ENCODE data around the gene VWA5B1.

VWA5B1 gene

DNA sequence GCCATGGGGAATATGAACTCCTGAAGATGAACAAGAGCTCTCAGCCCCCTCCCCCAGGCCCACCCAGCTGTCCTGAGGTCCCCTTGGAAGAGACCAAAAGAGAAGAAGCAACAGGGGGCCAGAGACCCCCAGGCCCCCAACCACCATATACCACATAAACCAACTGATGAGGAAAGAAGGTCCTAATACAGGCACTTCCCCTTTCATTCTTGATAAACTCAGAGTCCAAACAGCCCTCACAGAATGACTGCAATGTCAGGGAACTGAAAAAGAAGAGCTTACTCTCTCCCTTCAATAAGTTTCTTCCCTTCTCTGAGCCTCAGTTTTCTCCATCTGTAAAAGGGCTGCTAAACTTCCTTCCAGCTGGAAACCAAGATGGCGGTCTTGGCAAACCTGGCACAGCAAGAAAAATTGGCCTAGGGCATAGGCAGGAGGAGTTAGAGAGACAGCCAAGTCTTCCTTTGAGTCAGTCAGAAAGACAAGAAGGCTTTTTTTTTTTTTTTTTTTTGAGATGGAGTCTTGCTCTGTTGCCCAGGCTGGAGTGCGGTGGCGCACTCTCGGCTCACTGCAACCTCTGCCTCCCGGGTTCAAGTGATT, 90.5 kb downstream of the VWA5B1 start:
- DNase-seq (ENCODE audit: low read depth), result no peak
- TF ChIP-seq CTCF (IDR thresholded peaks at IDR 0.05; ENCODE audit: low read depth, low read length, missing control alignments), result no peak
- H3K4me3 ChIP-seq (ENCODE audit: low read depth, low read length), result no peak overlapping the region

DNA sequence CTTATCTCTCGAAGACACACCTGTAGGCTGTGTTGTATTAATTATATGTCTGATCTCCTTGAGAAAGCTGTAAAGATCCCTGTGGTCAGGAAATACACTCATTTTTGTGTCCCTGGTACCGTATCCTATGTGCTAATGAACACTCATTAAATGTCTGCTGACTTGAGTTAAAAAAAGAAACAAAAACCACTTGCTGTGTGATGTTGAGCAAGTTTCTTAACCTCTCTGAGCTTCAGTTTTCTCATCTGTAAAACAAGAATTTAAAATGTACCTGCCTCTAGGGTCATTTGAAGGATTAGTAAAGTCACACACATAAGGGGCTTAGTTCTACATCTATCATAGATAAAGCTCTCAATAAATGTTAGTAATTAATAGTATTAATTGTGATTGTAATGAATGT, 91.3 kb downstream of the VWA5B1 start:
- no peak for TF ChIP-seq CTCF (IDR thresholded peaks at IDR 0.05; ENCODE audit: low read depth, low read length, missing control alignments)
- no peak for DNase-seq (ENCODE audit: low read depth)

GRCh38 chr1:20382711-20383110, 92.0 kb downstream of the VWA5B1 start:
- no peak overlapping the region for H3K4me3 ChIP-seq (ENCODE audit: low read depth, low read length)
- no peak for DNase-seq (ENCODE audit: low read depth)
- no peak for TF ChIP-seq CTCF (IDR thresholded peaks at IDR 0.05; ENCODE audit: low read depth, low read length, missing control alignments)

More for the DNA sequence above, 91.3 kb downstream of the VWA5B1 start:
- no peak overlapping the region for H3K4me3 ChIP-seq (ENCODE audit: low read depth, low read length)

DNA sequence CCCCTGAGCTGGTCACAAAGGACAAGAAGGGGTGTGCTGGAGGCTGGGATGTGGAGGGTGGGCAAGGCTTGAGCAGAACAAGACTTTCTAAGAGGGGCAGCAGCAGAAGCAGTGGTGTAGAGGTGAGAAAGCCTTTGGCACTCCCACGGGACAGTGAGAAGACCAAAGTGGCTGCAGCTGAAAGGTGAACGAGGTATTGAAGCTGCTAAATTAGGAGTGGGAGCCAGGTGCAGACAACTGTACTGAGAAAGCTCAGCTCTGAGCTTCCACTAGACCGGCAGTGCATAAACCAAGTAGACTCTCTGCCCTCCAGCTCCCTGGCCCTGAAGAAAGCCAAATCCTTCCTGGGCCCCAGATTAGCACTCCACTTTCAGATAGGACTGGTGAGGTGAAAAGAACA, 93.0 kb downstream of the VWA5B1 start:
- DNase-seq (ENCODE audit: low read depth), result no peak
- TF ChIP-seq CTCF (IDR thresholded peaks at IDR 0.05; ENCODE audit: low read depth, low read length, missing control alignments), result no peak
- H3K4me3 ChIP-seq (ENCODE audit: low read depth, low read length), result no peak overlapping the region

DNA sequence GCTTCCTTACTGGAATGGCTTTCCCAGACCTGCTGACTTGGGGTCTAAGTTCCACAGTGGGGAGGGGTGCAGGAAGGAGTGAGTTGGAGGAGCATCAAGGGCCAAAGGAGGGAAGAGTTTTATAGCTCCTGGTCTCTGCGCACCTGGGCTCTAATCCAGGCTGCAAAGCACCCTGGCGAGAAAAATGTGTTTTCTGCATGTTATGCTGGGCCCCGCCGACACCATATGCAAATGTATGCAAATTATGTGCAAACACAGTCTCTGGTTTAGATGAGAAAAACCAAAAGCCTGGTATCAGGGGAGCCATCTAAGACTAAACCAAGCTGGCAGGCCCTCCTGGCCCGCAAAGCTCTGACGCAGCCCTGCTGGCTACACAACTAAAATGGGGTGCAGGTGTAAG, 95.0 kb downstream of the VWA5B1 start:
- TF ChIP-seq CTCF (IDR thresholded peaks at IDR 0.05; ENCODE audit: low read depth, low read length, missing control alignments), result no peak
- no peak overlapping the region for H3K4me3 ChIP-seq (ENCODE audit: low read depth, low read length)
- no peak for DNase-seq (ENCODE audit: low read depth)

DNA sequence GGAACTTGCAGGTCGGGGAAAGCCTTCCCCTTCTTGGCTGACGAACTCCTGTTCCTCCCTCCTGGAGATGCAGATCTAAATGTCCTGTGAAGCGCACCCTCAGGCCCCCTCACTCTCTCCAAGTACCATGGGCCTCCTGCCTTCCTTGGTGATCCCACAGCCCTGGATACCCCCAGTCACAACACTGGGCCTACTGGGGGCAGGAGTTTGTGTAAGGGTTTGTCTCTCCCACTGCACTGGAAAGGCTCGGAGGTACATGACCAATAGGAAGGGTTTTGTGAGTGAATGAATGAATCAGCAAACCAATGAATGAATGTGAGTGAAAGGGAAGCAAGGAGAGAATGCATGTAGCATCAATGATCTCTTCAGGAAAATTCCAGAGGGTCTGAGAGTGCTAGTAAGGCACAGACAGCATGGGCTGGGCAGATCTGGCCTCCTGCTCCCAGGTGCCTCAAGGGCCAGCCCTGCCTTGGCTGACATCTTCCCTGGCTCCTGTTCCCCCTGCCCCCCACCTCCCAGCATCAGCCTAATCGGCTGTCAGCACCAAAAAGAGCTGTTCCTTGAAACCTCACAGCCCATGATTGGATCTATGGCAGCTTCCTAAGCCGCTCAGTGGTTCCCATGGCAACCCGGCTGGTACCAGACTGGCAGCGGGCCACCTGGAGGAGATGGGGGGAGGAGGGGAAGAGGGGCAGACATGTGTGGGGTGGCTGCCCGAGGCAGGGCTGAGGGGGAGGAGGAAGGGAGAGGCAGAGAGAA, 95.8 kb downstream of the VWA5B1 start:
- no peak for TF ChIP-seq CTCF (IDR thresholded peaks at IDR 0.05; ENCODE audit: low read depth, low read length, missing control alignments)

DNA sequence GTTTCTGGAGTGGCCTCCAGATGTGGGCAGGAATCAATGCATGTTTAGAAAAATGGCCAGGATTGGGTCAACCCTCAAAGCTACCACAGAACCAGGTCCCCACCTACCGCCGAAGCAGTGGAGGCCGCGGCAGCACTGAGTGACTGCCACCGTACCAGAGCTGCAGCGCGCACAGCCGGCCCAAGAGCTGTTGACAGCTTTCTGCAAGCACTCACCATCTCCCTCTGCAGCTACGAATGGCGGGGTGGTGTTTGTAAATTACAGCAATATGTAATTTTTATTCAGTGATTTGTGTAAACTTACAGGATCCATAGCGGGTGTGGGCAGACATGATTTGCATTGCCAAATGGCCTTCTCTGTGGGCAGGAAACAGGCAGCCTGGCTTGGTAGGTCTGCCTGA, 98.9 kb downstream of the VWA5B1 start:
- TF ChIP-seq CTCF (IDR thresholded peaks at IDR 0.05; ENCODE audit: low read depth, low read length, missing control alignments), result no peak
- DNase-seq (ENCODE audit: low read depth), result no peak
- no peak overlapping the region for H3K4me3 ChIP-seq (ENCODE audit: low read depth, low read length)

More for the DNA sequence above, 95.8 kb downstream of the VWA5B1 start:
- no peak overlapping the region for H3K4me3 ChIP-seq (ENCODE audit: low read depth, low read length)
- no peak for DNase-seq (ENCODE audit: low read depth)

All from GM12864 (cell line).